Liver (tissue), 9 donors: ENCODE results near the gene INHBC. TPM values are rescaled to one million over a fixed set of nuclear protein-coding genes. Genes with fewer than 3 reads are reported as not detected.

ENCODE experiments used
- DNase-seq: peaks from one replicate; pipeline ENCODE4 v3.0.0-alpha.2; 2017; ENCODE audit warnings: low spot score
- H3K27ac ChIP-seq, 2 donors: one replicate each; pipeline ENCODE4 v1.7.0; 2013; ENCODE audit warnings: inconsistent platforms in 2 of 2, low read length in 2 of 2, control low read depth in 1 of 2, low read depth in 1 of 2, mild to moderate bottlenecking in 1 of 2
- H3K27me3 ChIP-seq, 4 donors: one replicate each; pipeline versions ENCODE4 v1.6.1 to v1.7.0; 2013; ENCODE audit warnings: low read length in 3 of 4, inconsistent platforms in 1 of 4, mild to moderate bottlenecking in 1 of 4, moderate library complexity in 1 of 4; ENCODE audit not compliant: control insufficient read depth in 4 of 4, insufficient read depth in 4 of 4
- H3K36me3 ChIP-seq, 4 donors: one replicate each; pipeline versions ENCODE4 v1.6.1 to v1.7.0; 2013; ENCODE audit warnings: low read length in 3 of 4, mild to moderate bottlenecking in 3 of 4, low read depth in 1 of 4, moderate library complexity in 1 of 4; ENCODE audit not compliant: control insufficient read depth in 4 of 4, insufficient read depth in 3 of 4
- H3K4me1 ChIP-seq, 4 donors: one replicate each; pipeline versions ENCODE4 v1.6.1 to v1.7.0; 2013; ENCODE audit warnings: low read length in 3 of 4, mild to moderate bottlenecking in 3 of 4, moderate library complexity in 1 of 4; ENCODE audit not compliant: control insufficient read depth in 4 of 4, insufficient read depth in 4 of 4
- H3K4me3 ChIP-seq, 3 donors: one replicate each; pipeline versions ENCODE4 v1.6.1 to v1.7.0; 2013; ENCODE audit warnings: low read length in 3 of 3, control low read depth in 1 of 3, low read depth in 1 of 3, mild to moderate bottlenecking in 1 of 3
- H3K9ac ChIP-seq, 2 donors: one replicate each; pipeline ENCODE4 v1.7.0; 2013; ENCODE audit warnings: low read length in 2 of 2, mild to moderate bottlenecking in 2 of 2, moderate library complexity in 2 of 2, control low read depth in 1 of 2, low read depth in 1 of 2
- H3K9me3 ChIP-seq, 4 donors: one replicate each; pipeline versions ENCODE4 v1.6.1 to v1.7.0; 2013; ENCODE audit warnings: low read length in 3 of 4; ENCODE audit not compliant: control insufficient read depth in 4 of 4
- ATF3 ChIP-seq: IDR thresholded peaks from 2 replicates; pipeline ENCODE4 v1.6.1; 2016; ENCODE audit warnings: antibody characterized with exemption
- CTCF ChIP-seq: fragments of 150-350 bp; IDR thresholded peaks from 2 replicates; pipeline ENCODE4 v1.5.1; 2017; ENCODE audit warnings: improper control_type of control experiment, low read depth, low read length; ENCODE audit not compliant: missing input control
- EGR1 ChIP-seq, 2 donors: IDR thresholded peaks; 2 replicates each; pipeline ENCODE4 v1.6.1; 2016 to 2018; ENCODE audit warnings: antibody characterized with exemption in 2 of 2, low read depth in 2 of 2
- FOXA1 ChIP-seq: IDR thresholded peaks from 2 replicates; pipeline ENCODE4 v1.6.1; 2016; ENCODE audit warnings: antibody characterized with exemption
- FOXA2 ChIP-seq: IDR thresholded peaks from 2 replicates; pipeline ENCODE4 v1.6.1; 2016; ENCODE audit warnings: antibody characterized with exemption
- GABPA ChIP-seq, 2 donors: IDR thresholded peaks in 1 of 2; conservative IDR thresholded peaks in 1 of 2; 2 replicates each; pipeline ENCODE4 v1.6.1; 2016; ENCODE audit warnings: antibody characterized with exemption in 2 of 2, mild to moderate bottlenecking in 1 of 2, moderate library complexity in 1 of 2
- HNF4A ChIP-seq, 2 donors: conservative IDR thresholded peaks; 2 replicates each; pipeline ENCODE4 v1.6.1; 2016; ENCODE audit warnings: antibody characterized with exemption in 2 of 2, mild to moderate bottlenecking in 2 of 2
- JUND ChIP-seq, 2 donors: IDR thresholded peaks; 2 replicates each; pipeline ENCODE4 v1.6.1; 2016; ENCODE audit warnings: antibody characterized with exemption in 2 of 2
- MAX ChIP-seq: IDR thresholded peaks from 2 replicates; pipeline ENCODE4 v1.6.1; 2016; ENCODE audit warnings: antibody characterized with exemption
- NR2F2 ChIP-seq: IDR thresholded peaks from 2 replicates; pipeline ENCODE4 v1.6.1; 2016; ENCODE audit warnings: antibody characterized with exemption
- RAD21 ChIP-seq, 2 donors: IDR thresholded peaks; 2 replicates each; pipeline ENCODE4 v1.6.1; 2016; ENCODE audit warnings: antibody characterized with exemption in 2 of 2, mild to moderate bottlenecking in 2 of 2
- REST ChIP-seq: IDR thresholded peaks from 2 replicates; pipeline ENCODE4 v1.6.1; 2016; ENCODE audit warnings: antibody characterized with exemption, mild to moderate bottlenecking
- RXRA ChIP-seq, 2 donors: IDR thresholded peaks; 2 replicates each; pipeline ENCODE4 v1.6.1; 2017 to 2018; ENCODE audit warnings: antibody characterized with exemption in 2 of 2, mild to moderate bottlenecking in 1 of 2
- SP1 ChIP-seq: IDR thresholded peaks from 2 replicates; pipeline ENCODE4 v1.6.1; 2018; ENCODE audit warnings: antibody characterized with exemption, mild to moderate bottlenecking
- TAF1 ChIP-seq: conservative IDR thresholded peaks from 2 replicates; pipeline ENCODE4 v1.6.1; 2016; ENCODE audit warnings: antibody characterized with exemption, mild to moderate bottlenecking
- YY1 ChIP-seq: IDR thresholded peaks from 2 replicates; pipeline ENCODE4 v1.6.1; 2016; ENCODE audit warnings: antibody characterized with exemption, mild to moderate bottlenecking
- ZBTB33 ChIP-seq: IDR thresholded peaks from 2 replicates; pipeline ENCODE4 v1.6.1; 2016; ENCODE audit warnings: antibody characterized with exemption
- WGBS: extraction: QIAGEN DNeasy Blood & Tissue Kit; methylation state at CpG from one replicate; pipeline ENCODE4 v1.1.7; 2013; 5-methylcytosine and 5-hydroxymethylcytosine counted together
- polyA plus RNA-seq, 2 donors: library from polyadenylated mRNA; stranded (reverse) in 1 of 2; unstranded in 1 of 2; fragments of 200-250 nt in 1 of 2; fragments of >200 nt in 1 of 2; fragmentation: Nextera tagmentation in 1 of 2; extraction: Ambion mirVana in 1 of 2; gene quantifications; one replicate each; pipeline versions ENCODE4 v1.2.1 to v1.2.3, GENCODE V29; 2013 to 2015
- total RNA-seq, 2 donors: library from RNA; depleted of rRNA; stranded (reverse); fragments of >200 nt; gene quantifications; one replicate each; pipeline ENCODE4 v1.2.3, GENCODE V29; 2014
- donor health status: healthy.
- donor health status: healthy.
- donor health status: healthy.
- donor health status: healthy.
- donor health status: healthy.

Gene INHBC
- total and polyA plus RNA-seq, 4 donors, result 2.8 to 134 (median 86.7) TPM

GRCh38 chr12:57428965-57429364, 5.6 kb upstream of the INHBC start:
- DNase-seq, result no peak
- H3K9me3 ChIP-seq, result no peaks in the 10 kb centered on the region
- TF ChIP-seq TAF1, result no peak
- TF ChIP-seq EGR1 (IDR thresholded peaks at IDR 0.05; ENCODE audit: low read depth in 2 of 2), result no peak
- no peak for TF ChIP-seq REST
- no peak for TF ChIP-seq YY1
- TF ChIP-seq RXRA (IDR thresholded peaks at IDR 0.05), result no peak
- TF ChIP-seq CTCF, result no peak
- no peak for TF ChIP-seq ATF3
- no peak for TF ChIP-seq FOXA2
- no peak for TF ChIP-seq FOXA1
- no peak for TF ChIP-seq MAX
- TF ChIP-seq JUND (IDR thresholded peaks at IDR 0.05), result no peak
- TF ChIP-seq SP1, result no peak
- no peak for TF ChIP-seq GABPA (IDR thresholded peaks at IDR 0.05 in 1 of 2, conservative IDR thresholded peaks at IDR 0.05 in 1 of 2)
- no peak for TF ChIP-seq HNF4A (conservative IDR thresholded peaks at IDR 0.05)
- no peak for TF ChIP-seq ZBTB33
- no peak for TF ChIP-seq NR2F2
- no peak for TF ChIP-seq RAD21 (IDR thresholded peaks at IDR 0.05)
- H3K27ac ChIP-seq, result peak overlapping the region; percentile 98 to 99
- H3K27me3 ChIP-seq, result no peaks in the 10 kb centered on the region
- peak overlapping the region; percentile 50 to 96 for H3K9ac ChIP-seq
- H3K36me3 ChIP-seq, result peaks cover 0 to 3% (median 2%) of the 10 kb centered on the region in 4 donors
- H3K4me1 ChIP-seq, result peaks cover 0 to 13% (median 0%) of the 10 kb centered on the region in 4 donors
- H3K4me3 ChIP-seq, result no peak overlapping the region
- 85% methylated on average over 6 of the region's 6 CpGs for WGBS
